ENCODE results near the gene MVB12B.

DNA sequence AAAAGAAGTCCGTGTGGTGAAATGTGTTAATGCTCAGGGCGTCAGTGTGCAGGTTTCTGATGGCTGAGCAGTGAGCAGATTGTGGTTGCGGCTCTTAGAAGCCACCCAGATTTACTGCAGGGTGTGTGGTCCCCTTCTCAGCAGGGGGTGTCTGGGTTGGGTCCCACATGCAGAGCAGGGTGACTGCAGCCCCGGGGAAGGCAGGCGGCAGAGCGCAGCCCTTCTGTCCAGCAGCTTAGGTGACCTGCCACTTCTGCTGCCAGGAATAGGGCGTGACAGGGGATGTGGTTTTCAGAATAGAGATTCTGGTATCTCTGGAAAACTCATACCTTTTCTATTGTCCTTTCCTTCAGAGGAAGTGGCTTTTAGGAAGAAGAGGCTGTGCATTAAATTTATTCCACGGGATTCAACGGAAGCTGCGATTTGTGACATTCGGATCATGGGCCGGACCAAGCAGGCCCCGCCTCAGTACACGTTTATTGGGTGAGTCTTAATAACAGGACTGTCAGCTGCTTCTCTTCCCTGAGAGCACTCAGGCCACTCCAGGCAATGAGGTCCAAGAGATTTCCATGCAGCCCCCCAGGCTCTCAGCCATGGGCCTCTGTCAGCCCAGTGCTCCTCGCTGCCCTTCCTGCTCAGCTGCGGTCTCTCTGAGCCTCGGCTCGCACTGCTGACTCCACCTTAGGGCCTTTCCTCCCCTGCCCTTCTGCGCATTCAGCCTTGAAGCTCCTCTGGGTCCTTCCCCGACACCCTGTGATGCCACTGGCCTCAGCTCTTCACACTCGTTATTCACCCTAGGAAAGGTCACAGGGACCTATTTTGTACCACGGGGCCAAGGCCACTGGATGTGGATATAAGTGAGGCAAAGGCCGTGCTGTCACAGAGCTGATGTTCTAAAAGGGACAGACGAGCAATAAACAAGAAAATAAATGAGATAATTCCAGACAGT, 65.4 kb downstream of the MVB12B start:
- TF ChIP-seq, protein P1, sequence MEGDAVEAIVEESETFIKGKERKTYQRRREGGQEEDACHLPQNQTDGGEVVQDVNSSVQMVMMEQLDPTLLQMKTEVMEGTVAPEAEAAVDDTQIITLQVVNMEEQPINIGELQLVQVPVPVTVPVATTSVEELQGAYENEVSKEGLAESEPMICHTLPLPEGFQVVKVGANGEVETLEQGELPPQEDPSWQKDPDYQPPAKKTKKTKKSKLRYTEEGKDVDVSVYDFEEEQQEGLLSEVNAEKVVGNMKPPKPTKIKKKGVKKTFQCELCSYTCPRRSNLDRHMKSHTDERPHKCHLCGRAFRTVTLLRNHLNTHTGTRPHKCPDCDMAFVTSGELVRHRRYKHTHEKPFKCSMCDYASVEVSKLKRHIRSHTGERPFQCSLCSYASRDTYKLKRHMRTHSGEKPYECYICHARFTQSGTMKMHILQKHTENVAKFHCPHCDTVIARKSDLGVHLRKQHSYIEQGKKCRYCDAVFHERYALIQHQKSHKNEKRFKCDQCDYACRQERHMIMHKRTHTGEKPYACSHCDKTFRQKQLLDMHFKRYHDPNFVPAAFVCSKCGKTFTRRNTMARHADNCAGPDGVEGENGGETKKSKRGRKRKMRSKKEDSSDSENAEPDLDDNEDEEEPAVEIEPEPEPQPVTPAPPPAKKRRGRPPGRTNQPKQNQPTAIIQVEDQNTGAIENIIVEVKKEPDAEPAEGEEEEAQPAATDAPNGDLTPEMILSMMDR (IDR thresholded peaks at IDR 0.05; ENCODE audit: low read depth, low read length), result no peak
- no peak for TF ChIP-seq EZH2phosphoT487 (IDR thresholded peaks at IDR 0.05; ENCODE audit: low read depth)

Data from OCI-LY3 (cell line).